ENCODE results near the gene CAMKK2.
"Not testable (repeated sequence)": the region's sequence is repeated elsewhere in the genome, so short reads cannot be mapped to it uniquely, and the experiment has no call there.

CAMKK2 gene

GRCh38 chr12:121297435-121297991 is 1.0 kb upstream of the CAMKK2 start:
- DNase-seq, result no peak

GRCh38 chr12:121295746-121296617 is 527 bp downstream of the CAMKK2 start:
- DNase-seq, result no peak

- DNase-seq, result no peak
Observed at GRCh38 chr12:121295116-121295745, 1.3 kb downstream of the CAMKK2 start.

- DNase-seq, result no peak
Observed at GRCh38 chr12:121294151-121294889, 2.2 kb downstream of the CAMKK2 start.

GRCh38 chr12:121293603-121294002 is 2.9 kb downstream of the CAMKK2 start:
- no peak for DNase-seq

GRCh38 chr12:121290410-121290809 is 6.1 kb downstream of the CAMKK2 start:
- no peak for DNase-seq

- DNase-seq, result no peak
Observed at GRCh38 chr12:121289962-121290361, 6.5 kb downstream of the CAMKK2 start.

- no peak for DNase-seq
Observed at GRCh38 chr12:121288986-121289385, 7.5 kb downstream of the CAMKK2 start.

- no peak for DNase-seq
Observed at GRCh38 chr12:121288158-121288845, 8.2 kb downstream of the CAMKK2 start.

GRCh38 chr12:121287267-121287954 is 9.1 kb downstream of the CAMKK2 start:
- DNase-seq, result no peak

- no peak for DNase-seq
Observed at GRCh38 chr12:121285856-121286255, 10.7 kb downstream of the CAMKK2 start.

- DNase-seq, result no peak
Observed at GRCh38 chr12:121284551-121285390, 11.7 kb downstream of the CAMKK2 start.

- no peak for DNase-seq
Observed at GRCh38 chr12:121283841-121284240, 12.7 kb downstream of the CAMKK2 start.

- no peak for DNase-seq
Observed at GRCh38 chr12:121283388-121283787, 13.1 kb downstream of the CAMKK2 start.

- not testable (repeated sequence) for DNase-seq
Observed at GRCh38 chr12:121282910-121283309, 13.6 kb downstream of the CAMKK2 start.

- DNase-seq, result no peak
Observed at GRCh38 chr12:121282072-121282742, 14.3 kb downstream of the CAMKK2 start.

- DNase-seq, result not testable (repeated sequence)
Observed at GRCh38 chr12:121281116-121281515, 15.4 kb downstream of the CAMKK2 start.

- not testable (repeated sequence) for DNase-seq
Observed at GRCh38 chr12:121280531-121280930, 16.0 kb downstream of the CAMKK2 start.

GRCh38 chr12:121279507-121279915 is 17.0 kb downstream of the CAMKK2 start:
- peak; percentile 55 for DNase-seq

- DNase-seq, result peak; percentile 22
Observed at GRCh38 chr12:121279071-121279375, 17.5 kb downstream of the CAMKK2 start.

Measured in NCI-H446 treated with DMSO at 0.1 percent for 48 hours (cell line).